H9 (cell line): ENCODE data around the gene MRPL44. TPM values are rescaled to one million over a fixed set of nuclear protein-coding genes. Genes with fewer than 3 reads are reported as not detected.

Source experiments
- DNase-seq: peaks from one replicate; pipeline ENCODE4 v3.0.0-alpha.2; 2017
- H2AFZ ChIP-seq: one replicate; pipeline ENCODE4 v1.6.1; 2013; ENCODE audit warnings: mild to moderate bottlenecking, low read length, control low read depth, moderate library complexity
- H2AK5ac ChIP-seq: 2 replicates; pipeline ENCODE4 v1.6.1; 2013; ENCODE audit warnings: low read length, control low read depth, mixed read lengths; ENCODE audit not compliant: insufficient read length
- H2BK120ac ChIP-seq: one replicate; pipeline ENCODE4 v1.6.1; 2013; ENCODE audit warnings: low read depth, mild to moderate bottlenecking, low read length, control low read depth, inconsistent platforms; ENCODE audit not compliant: poor library complexity, severe bottlenecking
- H2BK12ac ChIP-seq: 2 replicates; pipeline ENCODE4 v1.6.1; 2013; ENCODE audit warnings: low read length, control low read depth, mixed read lengths, low read depth; ENCODE audit not compliant: insufficient read length
- H2BK15ac ChIP-seq: 2 replicates; pipeline ENCODE4 v1.6.1; 2013; ENCODE audit warnings: low read depth, low read length, control low read depth
- H2BK20ac ChIP-seq: one replicate; pipeline ENCODE4 v1.6.1; 2013; ENCODE audit warnings: low read depth, mild to moderate bottlenecking, low read length, control low read depth, inconsistent platforms; ENCODE audit not compliant: poor library complexity, severe bottlenecking
- H2BK5ac ChIP-seq: 2 replicates; pipeline ENCODE4 v1.6.1; 2013; ENCODE audit warnings: low read length, control low read depth, mixed read lengths; ENCODE audit not compliant: insufficient read length
- H3K14ac ChIP-seq: 2 replicates; pipeline ENCODE4 v1.6.1; 2013; ENCODE audit warnings: low read length, control low read depth; ENCODE audit not compliant: insufficient read depth
- H3K18ac ChIP-seq: 2 replicates; pipeline ENCODE4 v1.6.1; 2013; ENCODE audit warnings: low read depth, mild to moderate bottlenecking, mixed read lengths, low read length, control low read depth; ENCODE audit not compliant: insufficient read length
- H3K23ac ChIP-seq: 2 replicates; pipeline ENCODE4 v1.6.1; 2013; ENCODE audit warnings: low read length, control low read depth, mixed read lengths, low read depth; ENCODE audit not compliant: insufficient read length
- H3K23me2 ChIP-seq: 2 replicates; pipeline ENCODE4 v1.6.1; 2013; ENCODE audit warnings: low read depth, mild to moderate bottlenecking, mixed read lengths, low read length, control low read depth; ENCODE audit not compliant: insufficient read length, poor library complexity, severe bottlenecking
- H3K27ac ChIP-seq: 2 replicates; pipeline ENCODE4 v1.5.1; 2013; ENCODE audit warnings: low read length, control low read depth, mixed read lengths, low read depth; ENCODE audit not compliant: insufficient read length
- H3K27me3 ChIP-seq: 2 replicates; pipeline ENCODE4 v1.6.1; 2013; ENCODE audit warnings: low read length, control low read depth, inconsistent platforms; ENCODE audit not compliant: insufficient read depth
- H3K4ac ChIP-seq: 2 replicates; pipeline ENCODE4 v1.6.1; 2013; ENCODE audit warnings: low read depth, mild to moderate bottlenecking, control low read depth, inconsistent platforms, low read length, moderate library complexity
- H3K4me1 ChIP-seq: 2 replicates; pipeline ENCODE4 v1.6.1; 2013; ENCODE audit warnings: low read length, control low read depth, inconsistent platforms; ENCODE audit not compliant: insufficient read depth
- H3K4me2 ChIP-seq: 2 replicates; pipeline ENCODE4 v1.6.1; 2013; ENCODE audit warnings: low read length, control low read depth, mixed read lengths; ENCODE audit not compliant: insufficient read length, insufficient read depth
- H3K56ac ChIP-seq: 2 replicates; pipeline ENCODE4 v1.6.1; 2013; ENCODE audit warnings: low read depth, mild to moderate bottlenecking, mixed read lengths, low read length, control low read depth; ENCODE audit not compliant: insufficient read length
- H3K79me1 ChIP-seq: 2 replicates; pipeline ENCODE4 v1.6.1; 2013; ENCODE audit warnings: low read depth, mild to moderate bottlenecking, moderate library complexity, low read length, control low read depth, inconsistent platforms; ENCODE audit not compliant: insufficient read depth, poor library complexity, severe bottlenecking
- H3K79me2 ChIP-seq: 2 replicates; pipeline ENCODE4 v1.6.1; 2013; ENCODE audit warnings: low read length, control low read depth, inconsistent platforms; ENCODE audit not compliant: insufficient read depth
- H3K9ac ChIP-seq: 2 replicates; pipeline ENCODE4 v1.6.1; 2013; ENCODE audit warnings: low read length, control low read depth, mixed read lengths; ENCODE audit not compliant: insufficient read length; ENCODE audit errors: extremely low read depth
- H3K9me3 ChIP-seq: one replicate; pipeline ENCODE4 v1.6.1; 2013; ENCODE audit warnings: low read depth, low read length, inconsistent platforms; ENCODE audit not compliant: control insufficient read depth
- H3T11ph ChIP-seq: one replicate; pipeline ENCODE4 v1.6.1; 2013; ENCODE audit warnings: mild to moderate bottlenecking, low read length, control low read depth, inconsistent platforms
- H4K20me1 ChIP-seq: one replicate; pipeline ENCODE4 v1.6.1; 2013; ENCODE audit not compliant: control insufficient read depth, insufficient read length, insufficient read depth
- H4K5ac ChIP-seq: 2 replicates; pipeline ENCODE4 v1.6.1; 2013; ENCODE audit warnings: low read depth, mild to moderate bottlenecking, mixed read lengths, low read length, control low read depth; ENCODE audit not compliant: insufficient read length
- H4K8ac ChIP-seq: replicated peaks from 2 replicates; pipeline ENCODE4 v1.6.1; 2013; ENCODE audit warnings: low read length, control low read depth, mixed read lengths, low read depth; ENCODE audit not compliant: insufficient read length
- H4K91ac ChIP-seq: 2 replicates; pipeline ENCODE4 v1.6.1; 2013; ENCODE audit warnings: low read depth, mild to moderate bottlenecking, moderate library complexity, mixed read lengths, low read length, control low read depth; ENCODE audit not compliant: insufficient read length
- H3K27ac Mint-ChIP-seq, 3 experiments: 2 replicates in 2 of 3; 3 replicates in 1 of 3; pipeline ENCODE4 v1.8.0; 2020 to 2021; ENCODE audit warnings: mixed read lengths in 3 of 3, mild to moderate bottlenecking in 1 of 3, moderate library complexity in 1 of 3
- H3K27me3 Mint-ChIP-seq: 2 replicates; pipeline ENCODE4 v1.8.0; 2021; ENCODE audit warnings: low read depth, mild to moderate bottlenecking, moderate library complexity, mixed read lengths
- H3K36me3 Mint-ChIP-seq, 3 experiments: 2 replicates in 2 of 3; 3 replicates in 1 of 3; pipeline ENCODE4 v1.8.0; 2020 to 2021; ENCODE audit warnings: low read depth in 3 of 3, mixed read lengths in 3 of 3; ENCODE audit not compliant: insufficient read depth in 1 of 3
- H3K4me1 Mint-ChIP-seq, 2 experiments: 2 replicates each; pipeline ENCODE4 v1.8.0; 2020; ENCODE audit warnings: mixed read lengths in 2 of 2
- H3K4me3 Mint-ChIP-seq, 2 experiments: 2 replicates in 1 of 2; 3 replicates in 1 of 2; pipeline ENCODE4 v1.8.0; 2020 to 2021; ENCODE audit warnings: mild to moderate bottlenecking in 2 of 2, mixed read lengths in 2 of 2, moderate library complexity in 1 of 2
- H3K9me3 Mint-ChIP-seq, 2 experiments: 2 replicates in 1 of 2; 3 replicates in 1 of 2; pipeline ENCODE4 v1.8.0; 2020; ENCODE audit warnings: mild to moderate bottlenecking in 2 of 2, mixed read lengths in 2 of 2, moderate library complexity in 1 of 2
- WGBS: extraction: QIAGEN DNeasy Blood & Tissue Kit; methylation state at CpG from one replicate; pipeline ENCODE4 v1.1.7; 2013; ENCODE audit warnings: missing lambda C conversion rate, low lambda C conversion rate, mixed read lengths; ENCODE audit not compliant: insufficient read length; ENCODE audit errors: extremely low coverage; 5-methylcytosine and 5-hydroxymethylcytosine counted together
- total RNA-seq: library from RNA; stranded (reverse); gene quantifications from 2 replicates; pipeline ENCODE4 v1.2.1, GENCODE V29; 2021
- TF ChIP-seq, protein P1 (sequence below): fragments of 200-600 bp; sonication (generic); conservative IDR thresholded peaks from 3 replicates; pipeline ENCODE4 v1.8.0; 2021; ENCODE audit warnings: antibody characterized with exemption, mild to moderate bottlenecking

The MRPL44 gene
- total RNA-seq, 1 experiment from 2014 or later: 46.1 TPM

DNA sequence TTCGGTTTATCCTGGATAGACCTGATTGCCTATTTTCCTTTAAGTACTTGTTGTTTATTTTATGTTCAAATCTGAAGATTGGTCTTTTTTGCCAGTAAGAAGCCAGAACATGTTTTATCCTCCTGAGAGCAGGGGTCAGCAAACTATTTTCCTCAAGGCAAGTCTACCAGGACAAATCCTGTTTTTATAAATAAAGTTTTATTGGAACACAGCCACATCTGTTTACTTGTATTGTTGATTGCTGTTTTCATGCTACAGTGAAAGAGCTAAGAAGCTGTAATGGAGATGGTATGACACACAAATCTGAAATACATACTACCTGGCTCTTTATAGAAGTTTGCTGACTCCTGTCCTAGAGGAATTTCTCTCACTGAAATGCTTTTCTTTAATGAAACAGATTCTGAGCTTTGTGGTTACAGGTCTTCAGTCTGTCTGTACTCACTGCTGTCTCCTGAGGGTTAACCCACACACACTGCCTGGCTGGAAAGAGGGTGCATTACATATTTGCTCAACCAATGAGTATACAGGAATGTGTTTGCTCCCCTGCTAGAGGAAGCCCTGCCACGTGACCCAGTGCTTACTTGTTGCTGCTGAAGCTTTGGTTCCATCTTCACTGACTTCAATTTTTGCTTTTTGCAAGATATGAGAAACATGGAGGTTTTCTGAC is 22.6 kb downstream of the MRPL44 start:
- no peak overlapping the region for H3K9ac ChIP-seq
- H3K4ac ChIP-seq: no peak overlapping the region
- no peaks in the 10 kb centered on the region for H3K23me2 ChIP-seq
- no peak overlapping the region for H3K14ac ChIP-seq
- no peaks in the 10 kb centered on the region for H3K9me3 ChIP-seq
- H3K18ac ChIP-seq: no peak overlapping the region
- no peak overlapping the region for H3K27ac ChIP-seq
- H4K20me1 ChIP-seq: no peaks in the 10 kb centered on the region
- no peak overlapping the region for H2AFZ ChIP-seq
- no peak overlapping the region for H4K5ac ChIP-seq
- no peak overlapping the region for H3K4me3 Mint-ChIP-seq
- no peaks in the 10 kb centered on the region for H3K79me1 ChIP-seq
- H3K27ac Mint-ChIP-seq: peak overlapping the region in 1 of 3 experiments; percentile 31; a peak in 1 of 7 replicates
- H3K36me3 Mint-ChIP-seq: peaks cover 2 to 13% (median 11%) of the 10 kb centered on the region in 3 experiments
- H4K8ac ChIP-seq: no peak overlapping the region
- H3K79me2 ChIP-seq: no peaks in the 10 kb centered on the region
- no peak overlapping the region for H3T11ph ChIP-seq
- no peak overlapping the region for H2BK15ac ChIP-seq
- no peaks in the 10 kb centered on the region for H3K4me1 ChIP-seq
- no peak overlapping the region for H2BK5ac ChIP-seq
- H2BK120ac ChIP-seq: no peak overlapping the region
- no peaks in the 10 kb centered on the region; the same call in 1 of the 2 replicates for H3K27me3 Mint-ChIP-seq
- no peak overlapping the region for H4K91ac ChIP-seq
- no peak overlapping the region for H2BK12ac ChIP-seq
- TF ChIP-seq, protein P1, sequence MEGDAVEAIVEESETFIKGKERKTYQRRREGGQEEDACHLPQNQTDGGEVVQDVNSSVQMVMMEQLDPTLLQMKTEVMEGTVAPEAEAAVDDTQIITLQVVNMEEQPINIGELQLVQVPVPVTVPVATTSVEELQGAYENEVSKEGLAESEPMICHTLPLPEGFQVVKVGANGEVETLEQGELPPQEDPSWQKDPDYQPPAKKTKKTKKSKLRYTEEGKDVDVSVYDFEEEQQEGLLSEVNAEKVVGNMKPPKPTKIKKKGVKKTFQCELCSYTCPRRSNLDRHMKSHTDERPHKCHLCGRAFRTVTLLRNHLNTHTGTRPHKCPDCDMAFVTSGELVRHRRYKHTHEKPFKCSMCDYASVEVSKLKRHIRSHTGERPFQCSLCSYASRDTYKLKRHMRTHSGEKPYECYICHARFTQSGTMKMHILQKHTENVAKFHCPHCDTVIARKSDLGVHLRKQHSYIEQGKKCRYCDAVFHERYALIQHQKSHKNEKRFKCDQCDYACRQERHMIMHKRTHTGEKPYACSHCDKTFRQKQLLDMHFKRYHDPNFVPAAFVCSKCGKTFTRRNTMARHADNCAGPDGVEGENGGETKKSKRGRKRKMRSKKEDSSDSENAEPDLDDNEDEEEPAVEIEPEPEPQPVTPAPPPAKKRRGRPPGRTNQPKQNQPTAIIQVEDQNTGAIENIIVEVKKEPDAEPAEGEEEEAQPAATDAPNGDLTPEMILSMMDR: no peak
- H3K23ac ChIP-seq: no peak overlapping the region
- DNase-seq: no peak
- H3K9me3 Mint-ChIP-seq: no peaks in the 10 kb centered on the region
- no peak overlapping the region for H3K56ac ChIP-seq
- H3K4me2 ChIP-seq: no peak overlapping the region
- no peaks in the 10 kb centered on the region for H3K4me1 Mint-ChIP-seq
- H2AK5ac ChIP-seq: no peak overlapping the region
- H3K27me3 ChIP-seq: no peaks in the 10 kb centered on the region
- no CpG with 5 or more reads among the region's 2 CpGs for WGBS
- no peak overlapping the region for H2BK20ac ChIP-seq
